B cell (primary cell): ENCODE data around the gene ZC3H12C.

Source experiments
- CTCF ChIP-seq: fragments of 200-600 bp; IDR thresholded peaks from one replicate; pipeline ENCODE4 v1.8.0; 2022; ENCODE audit warnings: antibody characterized with exemption, mild to moderate bottlenecking
- EZH2 ChIP-seq: IDR thresholded peaks from 2 replicates; pipeline ENCODE4 v1.6.1; 2012; ENCODE audit warnings: borderline replicate concordance, low read depth, mild to moderate bottlenecking, moderate library complexity, low read length; ENCODE audit not compliant: insufficient read depth, poor library complexity, severe bottlenecking

- no peak for TF ChIP-seq CTCF
- TF ChIP-seq EZH2 = no peak
Observed at GRCh38 chr11:110094298-110095285, 1.4 kb downstream of the ZC3H12C start.
